Spleen (tissue), 11 donors: ENCODE results near the gene TNFRSF18. TPM values are rescaled to one million over a fixed set of nuclear protein-coding genes. Genes with fewer than 3 reads are reported as not detected.

Source experiments
- DNase-seq: peaks from one replicate; pipeline ENCODE4 v3.0.0-alpha.2; 2020
- H3K27ac ChIP-seq, 8 donors: fragments of 200-600 bp; sonication (generic) in 7 of 8; 1 replicate in 4 of 8; 2 replicates in 4 of 8; pipeline versions ENCODE4 v1.5.0 to v1.8.0; 2016 to 2021; ENCODE audit warnings: inconsistent platforms in 4 of 8, mild to moderate bottlenecking in 4 of 8, moderate library complexity in 1 of 8
- H3K27me3 ChIP-seq, 7 donors: fragments of 200-600 bp; sonication (generic) in 6 of 7; replicated peaks in 1 of 7; 1 replicate in 4 of 7; 2 replicates in 3 of 7; pipeline versions ENCODE4 v1.5.0 to v1.8.0; 2016 to 2021; ENCODE audit warnings: inconsistent platforms in 3 of 7, mild to moderate bottlenecking in 1 of 7
- H3K36me3 ChIP-seq, 6 donors: fragments of 200-600 bp; sonication (generic) in 5 of 6; 1 replicate in 4 of 6; 2 replicates in 2 of 6; pipeline versions ENCODE4 v1.5.0 to v1.8.0; 2016 to 2021; ENCODE audit warnings: inconsistent platforms in 2 of 6
- H3K4me1 ChIP-seq, 6 donors: fragments of 200-600 bp; sonication (generic) in 5 of 6; 1 replicate in 3 of 6; 2 replicates in 3 of 6; pipeline versions ENCODE4 v1.5.0 to v1.8.0; 2016 to 2021; ENCODE audit warnings: inconsistent platforms in 3 of 6
- H3K4me3 ChIP-seq, 8 donors: fragments of 200-600 bp; sonication (generic) in 7 of 8; 1 replicate in 4 of 8; 2 replicates in 4 of 8; pipeline versions ENCODE4 v1.5.0 to v1.8.0; 2016 to 2021; ENCODE audit warnings: inconsistent platforms in 4 of 8, mild to moderate bottlenecking in 4 of 8, moderate library complexity in 2 of 8
- H3K9me3 ChIP-seq, 8 donors: fragments of 200-600 bp; sonication (generic) in 7 of 8; 1 replicate in 4 of 8; 2 replicates in 4 of 8; pipeline versions ENCODE4 v1.5.0 to v1.8.0; 2016 to 2021; ENCODE audit warnings: inconsistent platforms in 4 of 8
- POLR2A ChIP-seq, 3 donors: fragments of 450-650 bp; IDR thresholded peaks; one replicate each; pipeline ENCODE4 v1.5.1; 2017; ENCODE audit warnings: antibody characterized with exemption in 3 of 3, mild to moderate bottlenecking in 1 of 3
- POLR2AphosphoS5 ChIP-seq, 3 donors: sonication (generic); formaldehyde crosslinking; IDR thresholded peaks; one replicate each; pipeline ENCODE4 v1.5.1; 2017; ENCODE audit warnings: antibody characterized with exemption in 3 of 3
- WGBS, 5 donors: extraction: QIAGEN DNeasy Blood & Tissue Kit in 3 of 5; methylation state at CpG; one replicate each; pipeline versions ENCODE4 v1.1.5 to v1.1.7; 2013 to 2018; 5-methylcytosine and 5-hydroxymethylcytosine counted together
- intact Hi-C: fragments of 100-400 bp; cut with DNase I; formaldehyde crosslinking; loops from one replicate; pipeline ENCODE4 v1.15.0; 2023; ENCODE audit warnings: low total_unique reads
- polyA plus RNA-seq, 3 donors: library from polyadenylated mRNA; stranded (reverse); fragments of 200-250 nt; gene quantifications; one replicate each; pipeline ENCODE4 v1.2.1, GENCODE V29; 2013
- total RNA-seq, 7 donors: library from RNA; depleted of rRNA in 3 of 7; stranded (reverse); fragments of >200 nt in 3 of 7; fragmentation: NEBNext Ultra II Directional in 4 of 7; extraction: Animal tissue kit (Norgen Biotek cat#: 25700) in 4 of 7; gene quantifications; one replicate each; pipeline versions ENCODE4 v1.1.0 to v1.2.1, GENCODE V29; 2016 to 2021
- TF ChIP-seq, protein P1 (sequence below), 11 experiments: fragments of 200-600 bp in 7 of 11; fragments of 450-650 bp in 4 of 11; sonication (generic) in 4 of 11; IDR thresholded peaks in 8 of 11; conservative IDR thresholded peaks in 3 of 11; 1 replicate in 7 of 11; 2 replicates in 4 of 11; pipeline versions ENCODE4 v1.4.0 to v1.8.0; 2016 to 2021; ENCODE audit warnings: antibody characterized with exemption in 11 of 11, inconsistent platforms in 4 of 11, mild to moderate bottlenecking in 1 of 11
- donor health status: healthy with polysubstance abuse.
- donor health status: DM: no; HTN: no; CAD: no; lungs with moderate emphysema.
- donor health status: DM: no; HTN: no; CAD: no.
- donor health status: Bipolar disorder and iron deficiency.
- donor health status: healthy.
- donor health status: DM: no; HTN: no; CAD: no.
- donor health status: DM: yes; HTN: yes; CAD: no.

Gene TNFRSF18
- total and polyA plus RNA-seq, 10 donors, result 5.2 to 16.3 (median 7.6) TPM

DNA sequence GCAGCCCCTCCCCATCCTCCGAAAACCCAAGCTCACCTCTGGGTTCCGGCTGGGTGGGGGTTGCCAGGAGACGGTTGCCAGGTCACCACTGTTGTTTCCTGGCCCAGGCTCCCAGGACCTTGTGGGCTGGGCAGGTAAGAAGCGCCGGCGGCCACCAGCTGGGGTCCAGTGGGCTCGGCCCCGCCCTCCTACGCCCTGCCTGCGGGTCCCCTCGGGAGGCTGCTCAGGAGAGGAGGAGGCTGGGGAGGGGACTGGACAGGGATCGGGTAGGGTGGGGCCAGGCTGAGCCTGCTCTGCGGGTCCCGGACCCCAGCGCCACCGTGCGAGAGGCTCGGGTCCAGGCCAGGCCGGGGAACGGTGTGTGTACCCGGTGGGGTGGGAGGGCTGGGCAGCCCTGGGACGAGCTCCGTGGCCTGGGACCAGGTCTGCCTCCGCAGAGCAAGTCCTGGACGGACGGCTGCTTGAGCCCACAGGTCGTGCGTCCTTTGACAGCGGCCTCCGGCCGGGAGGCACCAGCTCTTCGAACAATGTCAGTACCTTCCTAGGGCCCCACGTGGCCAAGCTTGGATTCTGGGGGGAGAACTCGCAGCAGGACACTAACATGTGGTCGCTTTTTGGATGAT is 32.5 kb downstream of the TNFRSF18 start, which contains the start of gene TTLL10:
Gene TTLL10, plus strand, starts transcription at position 88 of the 623 bp plus-strand sequence. CDS start 5,336 bp downstream, outside the sequence.
- peak; percentile 82 for DNase-seq
- Histone ChIP-seq H3K36me3 (no peaks in the 10 kb centered on the region), H3K27me3 (peaks cover 0 to 100% (median 65%) of the 10 kb centered on the region in 7 donors), H3K27ac (no peak within 1 kb of the TSS), H3K4me3 (peak within 1 kb of the TSS in 1 of 8 donors; percentile 19), H3K4me1 (peaks cover 0 to 56% (median 38%) of the 10 kb centered on the region in 6 donors), H3K9me3 (peaks cover 0 to 5% (median 0%) of the 10 kb centered on the region in 8 donors)
- intact Hi-C loops, result no loop called here
- 9 to 39% (median 29%) methylated on average over 17 to 35 of the region's 35 CpGs for WGBS, 5 donors
- TF ChIP-seq, protein P1, sequence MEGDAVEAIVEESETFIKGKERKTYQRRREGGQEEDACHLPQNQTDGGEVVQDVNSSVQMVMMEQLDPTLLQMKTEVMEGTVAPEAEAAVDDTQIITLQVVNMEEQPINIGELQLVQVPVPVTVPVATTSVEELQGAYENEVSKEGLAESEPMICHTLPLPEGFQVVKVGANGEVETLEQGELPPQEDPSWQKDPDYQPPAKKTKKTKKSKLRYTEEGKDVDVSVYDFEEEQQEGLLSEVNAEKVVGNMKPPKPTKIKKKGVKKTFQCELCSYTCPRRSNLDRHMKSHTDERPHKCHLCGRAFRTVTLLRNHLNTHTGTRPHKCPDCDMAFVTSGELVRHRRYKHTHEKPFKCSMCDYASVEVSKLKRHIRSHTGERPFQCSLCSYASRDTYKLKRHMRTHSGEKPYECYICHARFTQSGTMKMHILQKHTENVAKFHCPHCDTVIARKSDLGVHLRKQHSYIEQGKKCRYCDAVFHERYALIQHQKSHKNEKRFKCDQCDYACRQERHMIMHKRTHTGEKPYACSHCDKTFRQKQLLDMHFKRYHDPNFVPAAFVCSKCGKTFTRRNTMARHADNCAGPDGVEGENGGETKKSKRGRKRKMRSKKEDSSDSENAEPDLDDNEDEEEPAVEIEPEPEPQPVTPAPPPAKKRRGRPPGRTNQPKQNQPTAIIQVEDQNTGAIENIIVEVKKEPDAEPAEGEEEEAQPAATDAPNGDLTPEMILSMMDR (IDR thresholded peaks at IDR 0.05 in 8 of 11, conservative IDR thresholded peaks at IDR 0.05 in 3 of 11), result no peak
- TF ChIP-seq POLR2A (IDR thresholded peaks at IDR 0.05) (no peak), POLR2AphosphoS5 (IDR thresholded peaks at IDR 0.05) (no peak)

DNA sequence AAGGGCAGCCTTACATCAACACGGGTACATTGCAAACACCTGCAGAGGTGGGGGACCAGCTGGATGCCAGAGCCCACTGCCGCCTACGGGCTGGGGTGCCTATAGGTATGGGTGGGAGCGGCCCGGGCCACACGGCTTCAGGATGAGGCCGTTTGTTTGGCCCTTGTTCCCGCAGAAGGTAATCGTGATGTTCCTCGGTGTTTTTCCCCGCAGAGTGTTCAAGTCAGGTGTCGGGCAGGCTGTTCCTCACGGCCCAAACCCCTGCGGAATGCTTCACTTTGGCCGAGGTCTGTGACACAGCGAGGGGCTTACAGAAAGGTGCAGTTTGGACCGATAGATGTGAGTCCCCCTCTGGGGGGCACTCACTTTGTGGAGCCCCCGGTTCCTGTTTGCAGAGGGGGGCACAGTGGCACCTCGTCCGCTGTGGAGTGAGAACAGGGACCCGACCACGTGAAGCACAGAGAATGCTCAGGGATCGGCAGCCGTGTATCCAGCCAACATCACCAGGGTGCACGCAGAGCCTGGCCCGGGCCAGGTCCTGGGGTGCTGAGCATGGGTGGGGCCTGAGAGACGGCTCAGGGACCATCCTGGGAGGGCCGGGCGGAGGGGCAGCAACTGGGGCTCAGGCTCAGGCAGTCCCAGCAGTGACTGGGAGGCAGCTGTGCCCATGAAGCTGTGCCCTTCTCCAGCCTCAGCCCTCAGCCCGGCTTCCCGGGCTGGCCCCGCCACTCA is 33.2 kb downstream of the TNFRSF18 start:
- H3K4me1 ChIP-seq, result peaks cover 0 to 56% (median 38%) of the 10 kb centered on the region in 6 donors
- TF ChIP-seq POLR2A (IDR thresholded peaks at IDR 0.05), result no peak
- TF ChIP-seq, protein P1 (IDR thresholded peaks at IDR 0.05 in 8 of 11, conservative IDR thresholded peaks at IDR 0.05 in 3 of 11), result no peak
- TF ChIP-seq POLR2AphosphoS5 (IDR thresholded peaks at IDR 0.05), result no peak
- H3K36me3 ChIP-seq, result no peaks in the 10 kb centered on the region
- 49 to 65% (median 61%) methylated on average over 28 to 32 of the region's 32 CpGs for WGBS, 5 donors
- intact Hi-C loops, result no loop called here
- H3K4me3 ChIP-seq, result peak overlapping the region in 1 of 8 donors; percentile 19
- peak; percentile 41 for DNase-seq
- H3K9me3 ChIP-seq, result peaks cover 0 to 5% (median 0%) of the 10 kb centered on the region in 8 donors
- H3K27me3 ChIP-seq, result peaks cover 0 to 100% (median 66%) of the 10 kb centered on the region in 7 donors
- H3K27ac ChIP-seq, result no peak overlapping the region

DNA sequence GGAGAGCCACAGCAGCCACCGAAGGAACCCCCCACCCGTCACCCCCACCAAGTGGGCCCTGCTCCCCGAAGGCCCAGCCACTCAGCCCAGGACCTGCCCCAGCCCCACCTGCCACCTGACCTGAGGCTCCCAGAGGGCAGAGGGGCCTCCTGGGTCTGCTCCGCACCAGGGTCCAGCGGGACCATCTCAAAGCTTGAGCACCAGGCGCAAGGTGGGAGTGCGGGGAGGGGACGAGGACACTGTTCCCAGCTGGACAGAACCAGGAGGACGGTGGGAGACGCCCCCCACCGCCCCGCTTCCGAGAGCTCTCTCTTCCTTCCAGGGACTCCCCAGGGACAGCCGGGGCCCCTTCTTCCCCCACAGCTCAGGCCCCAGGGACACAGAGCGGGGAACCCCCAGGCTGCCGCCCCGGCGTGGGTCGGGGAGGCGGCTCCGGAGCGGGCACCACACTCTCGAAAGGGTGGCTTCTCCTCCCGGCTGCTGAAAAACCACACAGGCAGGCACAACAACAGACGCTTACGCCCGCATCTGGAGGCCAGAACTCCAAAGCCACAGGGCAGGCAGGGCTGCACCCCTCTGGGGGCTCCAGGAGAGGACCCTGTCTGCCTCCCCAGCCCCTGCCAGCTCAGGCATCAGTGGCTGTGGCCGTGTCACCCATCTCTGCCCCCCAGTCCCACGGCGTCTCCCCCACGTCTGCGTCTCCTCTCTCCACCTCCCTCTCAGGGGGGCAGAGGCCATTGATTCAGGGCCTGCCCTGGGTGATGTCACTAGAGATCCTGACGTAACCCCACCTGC is 34.6 kb downstream of the TNFRSF18 start:
- 48 to 68% (median 55%) methylated on average over 16 to 33 of the region's 33 CpGs for WGBS, 5 donors
- Histone ChIP-seq H3K36me3 (no peaks in the 10 kb centered on the region), H3K9me3 (peaks cover 0 to 5% (median 0%) of the 10 kb centered on the region in 8 donors), H3K4me3 (peak overlapping the region in 1 of 8 donors; percentile 23), H3K27ac (no peak overlapping the region), H3K4me1 (peaks cover 0 to 67% (median 38%) of the 10 kb centered on the region in 6 donors), H3K27me3 (peaks cover 0 to 100% (median 68%) of the 10 kb centered on the region in 7 donors)
- TF ChIP-seq, protein P1 (IDR thresholded peaks at IDR 0.05 in 8 of 11, conservative IDR thresholded peaks at IDR 0.05 in 3 of 11), result no peak
- peak in 2 of 3 donors; percentile 18 to 27 for TF ChIP-seq POLR2AphosphoS5 (IDR thresholded peaks at IDR 0.05)
- intact Hi-C loops, result no loop called here
- DNase-seq, result peak; percentile 86
